ENCODE measurements around the gene EPB41L4A. TPM values are rescaled to one million over a fixed set of nuclear protein-coding genes. Genes with fewer than 3 reads are reported as not detected.

Gene EPB41L4A
- total RNA-seq, 4 donors from 2014 or later = 9.1 to 16.2 (median 14.1) TPM

GRCh38 chr5:112355058-112355685, 63.9 kb downstream of the EPB41L4A start:
- no peak overlapping the region for H3K4me3 ChIP-seq (ENCODE audit: low read depth, poor library complexity, severe bottlenecking)
- DNase-seq (ENCODE audit: low spot score in 2 of 2) = no peak
- intact Hi-C loops (cut with DNase I; ENCODE audit: low total_unique reads) = no loop called here
- WGBS, 2 donors = 89 to 92% methylated on average over 5 of the region's 5 CpGs
- TF ChIP-seq CTCF (IDR thresholded peaks at IDR 0.05) = no peak
- no peak for TF ChIP-seq POLR2A (IDR thresholded peaks at IDR 0.05)

- TF ChIP-seq POLR2A (IDR thresholded peaks at IDR 0.05) (no peak), CTCF (IDR thresholded peaks at IDR 0.05) (no peak)
- no peak overlapping the region for H3K4me3 ChIP-seq (ENCODE audit: low read depth, poor library complexity, severe bottlenecking)
- intact Hi-C loops (cut with DNase I; ENCODE audit: low total_unique reads) = no loop called here
- 86% methylated on average over 2 of the region's 3 CpGs for WGBS, 2 donors
- no peak for DNase-seq (ENCODE audit: low spot score in 2 of 2)
These were observed 65.4 kb downstream of the EPB41L4A start for GRCh38 chr5:112353678-112354077.

- no peak overlapping the region for H3K4me3 ChIP-seq (ENCODE audit: low read depth, poor library complexity, severe bottlenecking)
These were observed 67.9 kb downstream of the EPB41L4A start for GRCh38 chr5:112351225-112351624.

GRCh38 chr5:112350626-112351025, 68.5 kb downstream of the EPB41L4A start:
- TF ChIP-seq POLR2A (IDR thresholded peaks at IDR 0.05) (no peak), CTCF (IDR thresholded peaks at IDR 0.05) (no peak)
- no peak for DNase-seq (ENCODE audit: low spot score in 2 of 2)
- no peak overlapping the region for H3K4me3 ChIP-seq (ENCODE audit: low read depth, poor library complexity, severe bottlenecking)
- WGBS, 2 donors = 93 to 95% methylated on average over 2 of the region's 2 CpGs
- intact Hi-C loops (cut with DNase I; ENCODE audit: low total_unique reads) = no loop called here

More at GRCh38 chr5:112351225-112351624, 67.9 kb downstream of the EPB41L4A start:
- no peak for DNase-seq (ENCODE audit: low spot score in 2 of 2)
- WGBS, 2 donors = 44 to 66% methylated on average over 3 of the region's 3 CpGs
- intact Hi-C loops (cut with DNase I; ENCODE audit: low total_unique reads) = no loop called here
- TF ChIP-seq POLR2A (IDR thresholded peaks at IDR 0.05) = no peak
- TF ChIP-seq CTCF (IDR thresholded peaks at IDR 0.05) = no peak

- TF ChIP-seq POLR2A (IDR thresholded peaks at IDR 0.05) (no peak), CTCF (IDR thresholded peaks at IDR 0.05) (no peak)
- intact Hi-C loops (cut with DNase I; ENCODE audit: low total_unique reads) = no loop called here
- H3K4me3 ChIP-seq (ENCODE audit: low read depth, poor library complexity, severe bottlenecking) = no peak overlapping the region
- no peak for DNase-seq (ENCODE audit: low spot score in 2 of 2)
- WGBS, 2 donors = 90 to 91% methylated on average over 3 of the region's 3 CpGs
These were observed 69.7 kb downstream of the EPB41L4A start for GRCh38 chr5:112349371-112349770.

- WGBS, 2 donors = 99 to 100% methylated on average over 2 of the region's 2 CpGs
- intact Hi-C loops (cut with DNase I; ENCODE audit: low total_unique reads) = no loop called here
These were observed 70.2 kb downstream of the EPB41L4A start for GRCh38 chr5:112348915-112349314.

More at GRCh38 chr5:112348915-112349314, 70.2 kb downstream of the EPB41L4A start:
- no peak for TF ChIP-seq POLR2A (IDR thresholded peaks at IDR 0.05)
- H3K4me3 ChIP-seq (ENCODE audit: low read depth, poor library complexity, severe bottlenecking) = no peak overlapping the region
- DNase-seq (ENCODE audit: low spot score in 2 of 2) = no peak

Data from lower leg skin (tissue), 4 donors.